ENCODE results near the gene OR10D3.
"Not testable (repeated sequence)": the region's sequence is repeated elsewhere in the genome, so short reads cannot be mapped to it uniquely, and the experiment has no call there.

The OR10D3 gene, protein sequence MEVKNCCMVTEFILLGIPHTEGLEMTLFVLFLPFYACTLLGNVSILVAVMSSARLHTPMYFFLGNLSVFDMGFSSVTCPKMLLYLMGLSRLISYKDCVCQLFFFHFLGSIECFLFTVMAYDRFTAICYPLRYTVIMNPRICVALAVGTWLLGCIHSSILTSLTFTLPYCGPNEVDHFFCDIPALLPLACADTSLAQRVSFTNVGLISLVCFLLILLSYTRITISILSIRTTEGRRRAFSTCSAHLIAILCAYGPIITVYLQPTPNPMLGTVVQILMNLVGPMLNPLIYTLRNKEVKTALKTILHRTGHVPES

GRCh38 chr11:124183068-124183467 is at the start of gene OR10D3:
Gene OR10D3, plus strand, starts transcription at chr11:124183345. Its CDS starts 1,925 bp downstream, at chr11:124185270.
- no peak for DNase-seq

DNA sequence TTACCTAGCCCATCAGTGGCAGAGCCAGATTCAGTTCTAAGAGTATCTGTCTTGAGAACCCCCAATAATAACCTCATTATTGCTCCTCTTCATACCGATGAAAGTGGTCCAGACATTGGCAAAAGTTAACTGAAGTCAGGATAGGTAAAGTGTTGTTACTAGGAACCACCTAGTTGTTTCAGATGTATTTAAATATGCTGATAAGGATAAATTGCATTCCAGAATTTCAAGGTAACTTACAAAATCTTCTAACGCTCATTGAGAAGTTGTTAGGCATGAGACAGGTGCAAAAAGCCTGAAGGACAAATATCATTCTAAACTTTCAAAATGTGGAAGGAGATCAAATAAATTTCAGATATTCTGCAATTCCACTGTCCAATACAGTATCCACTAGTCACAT is 40.1 kb upstream of the OR10D3 start:
- no peak for DNase-seq

- no peak for DNase-seq
These were observed 35.2 kb upstream of the OR10D3 start for GRCh38 chr11:124147951-124148350.

GRCh38 chr11:124150684-124151083 is 32.5 kb upstream of the OR10D3 start:
- DNase-seq = no peak

GRCh38 chr11:124152770-124153407 is 30.3 kb upstream of the OR10D3 start:
- DNase-seq = no peak

GRCh38 chr11:124153821-124154220 is 29.3 kb upstream of the OR10D3 start:
- DNase-seq = no peak

GRCh38 chr11:124159481-124159880 is 23.7 kb upstream of the OR10D3 start:
- no peak for DNase-seq

DNA sequence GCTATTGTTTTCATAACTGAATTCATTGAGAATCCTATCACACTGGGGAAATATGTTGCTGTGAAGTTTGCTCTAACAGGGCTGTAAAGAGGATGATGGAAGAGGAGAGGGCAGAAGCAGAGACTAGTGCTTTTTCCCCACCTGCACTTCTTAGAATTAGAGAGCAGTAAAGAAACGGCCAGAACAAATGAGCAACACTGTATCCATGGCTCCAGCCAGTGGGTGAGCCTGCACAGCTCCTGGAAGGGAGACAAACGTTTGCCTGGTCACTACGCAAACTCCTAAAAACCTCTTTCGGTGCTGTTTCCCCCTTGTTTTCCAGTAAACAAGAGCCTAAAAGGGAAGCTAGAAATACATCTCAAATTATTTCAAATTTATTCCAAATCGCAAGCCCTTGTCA is 22.2 kb upstream of the OR10D3 start:
- DNase-seq = no peak

- DNase-seq = no peak
These were observed 15.3 kb upstream of the OR10D3 start for GRCh38 chr11:124167826-124168231.

- DNase-seq = no peak
These were observed 14.3 kb upstream of the OR10D3 start for GRCh38 chr11:124168796-124169195.

GRCh38 chr11:124170315-124170714 is 12.8 kb upstream of the OR10D3 start:
- DNase-seq = not testable (repeated sequence)

DNA sequence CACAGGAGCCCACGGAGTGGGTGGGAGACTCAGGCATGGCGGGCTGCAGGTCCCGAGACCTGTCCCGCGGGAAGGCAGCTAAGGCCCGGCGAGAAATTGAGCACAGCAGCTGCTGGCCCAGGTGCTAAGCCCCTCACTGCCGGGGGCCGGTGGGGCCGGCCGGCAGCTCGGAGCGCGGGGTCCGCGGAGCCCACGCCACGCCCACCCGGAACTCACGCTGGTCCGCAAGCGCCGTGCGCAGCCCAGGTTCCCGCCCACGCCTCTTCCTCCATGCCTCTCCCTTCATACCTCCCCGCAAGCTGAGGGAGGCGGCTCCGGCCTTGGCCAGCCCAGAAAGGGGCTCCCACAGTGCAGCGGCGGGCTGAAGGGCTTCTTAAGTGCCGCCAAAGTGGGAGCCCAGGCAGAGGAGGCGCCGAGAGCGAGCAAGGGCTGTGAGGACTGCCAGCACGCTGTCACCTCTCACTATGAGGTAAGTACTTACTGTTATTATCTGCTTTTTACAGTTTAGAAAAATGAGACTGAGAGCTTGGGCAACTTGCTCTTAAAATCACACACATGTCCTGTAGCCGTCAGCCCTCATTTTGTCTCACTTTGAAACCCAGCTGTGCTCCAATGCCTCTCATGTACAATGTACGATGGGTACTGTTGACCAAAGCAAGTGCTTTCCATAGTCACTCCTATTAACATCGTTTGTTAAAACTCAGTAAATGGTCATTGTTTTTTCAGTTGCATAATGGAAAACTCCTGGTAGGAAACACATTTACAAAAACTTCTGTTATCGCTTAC is 12.2 kb upstream of the OR10D3 start:
- no peak for DNase-seq

GRCh38 chr11:124172101-124172500 is 11.0 kb upstream of the OR10D3 start:
- DNase-seq = no peak

DNA sequence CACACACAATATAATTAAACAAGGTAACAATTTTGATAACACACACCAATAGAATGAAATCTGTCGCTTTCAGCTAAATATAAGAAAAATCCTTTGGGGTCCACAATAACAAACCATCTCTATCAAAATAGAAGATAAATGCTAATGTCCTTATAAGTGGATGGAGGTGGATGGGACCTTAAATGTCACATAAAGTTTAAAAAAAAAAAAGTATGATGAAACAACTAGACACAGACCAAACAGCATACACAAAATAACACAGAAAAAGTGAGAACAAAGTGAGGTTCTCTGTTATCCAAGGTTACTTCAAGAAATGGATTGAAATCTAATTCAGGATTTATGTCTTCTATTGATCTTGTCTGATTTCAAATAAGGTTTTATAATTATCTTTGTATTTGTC is 10.5 kb upstream of the OR10D3 start:
- DNase-seq = no peak

GRCh38 chr11:124174001-124174583 is 9.1 kb upstream of the OR10D3 start:
- DNase-seq = peak; percentile 96

DNA sequence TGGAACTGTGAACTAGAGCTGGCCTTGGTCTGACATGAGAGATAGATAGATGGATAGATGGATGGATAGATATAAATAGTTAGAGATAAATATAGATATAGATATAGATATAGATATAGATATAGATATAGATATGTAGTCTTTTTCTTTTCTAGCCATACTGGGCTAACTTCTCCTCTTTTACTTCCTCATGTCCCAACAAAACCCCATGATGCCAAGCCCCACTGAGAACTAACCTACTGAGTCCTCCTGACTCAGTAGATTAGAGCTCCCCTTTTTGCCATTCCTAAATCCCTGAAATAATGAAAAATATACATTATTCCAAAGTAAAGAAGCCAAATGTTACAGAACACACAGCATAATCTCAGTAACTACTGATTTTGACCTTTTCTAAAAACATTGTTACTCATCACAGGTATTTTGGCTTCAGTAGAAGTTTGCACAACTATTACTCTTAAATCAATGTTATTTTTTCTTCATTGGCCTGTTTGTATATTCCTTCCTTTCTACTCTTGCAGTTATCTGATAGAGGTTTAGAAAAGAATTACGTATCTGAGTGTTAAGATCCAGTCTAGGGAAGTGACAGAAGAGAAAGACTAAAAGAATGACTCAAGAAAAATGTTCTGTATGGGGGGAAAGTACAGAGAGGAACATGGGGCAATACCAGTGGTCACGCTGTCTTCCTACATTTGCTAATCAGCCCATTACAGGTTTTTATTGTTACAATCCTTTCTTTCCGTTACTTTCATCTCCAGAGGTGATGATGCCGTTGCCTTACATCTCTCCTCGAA is 6.0 kb upstream of the OR10D3 start:
- no peak for DNase-seq

DNA sequence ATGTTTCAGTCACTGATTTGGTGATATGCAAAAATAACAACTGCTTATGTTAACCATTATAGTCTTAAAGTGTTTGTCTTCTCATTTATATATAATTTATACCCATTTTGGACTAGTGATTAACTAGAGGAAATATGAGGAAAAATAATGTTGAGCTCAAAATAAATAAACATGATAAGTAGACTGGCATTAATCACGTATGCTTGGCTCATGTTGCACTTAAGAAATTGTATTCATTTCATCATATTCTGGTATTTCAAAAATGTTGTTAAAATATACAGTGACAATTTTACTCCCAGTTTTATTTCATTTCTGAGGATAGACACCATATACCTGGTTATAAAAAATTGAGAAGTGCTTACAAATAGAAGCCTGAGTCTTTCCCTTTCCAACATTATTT is 3.8 kb upstream of the OR10D3 start:
- no peak for DNase-seq

GRCh38 chr11:124190298-124191139 is 7.4 kb downstream of the OR10D3 start:
- DNase-seq = no peak

DNA sequence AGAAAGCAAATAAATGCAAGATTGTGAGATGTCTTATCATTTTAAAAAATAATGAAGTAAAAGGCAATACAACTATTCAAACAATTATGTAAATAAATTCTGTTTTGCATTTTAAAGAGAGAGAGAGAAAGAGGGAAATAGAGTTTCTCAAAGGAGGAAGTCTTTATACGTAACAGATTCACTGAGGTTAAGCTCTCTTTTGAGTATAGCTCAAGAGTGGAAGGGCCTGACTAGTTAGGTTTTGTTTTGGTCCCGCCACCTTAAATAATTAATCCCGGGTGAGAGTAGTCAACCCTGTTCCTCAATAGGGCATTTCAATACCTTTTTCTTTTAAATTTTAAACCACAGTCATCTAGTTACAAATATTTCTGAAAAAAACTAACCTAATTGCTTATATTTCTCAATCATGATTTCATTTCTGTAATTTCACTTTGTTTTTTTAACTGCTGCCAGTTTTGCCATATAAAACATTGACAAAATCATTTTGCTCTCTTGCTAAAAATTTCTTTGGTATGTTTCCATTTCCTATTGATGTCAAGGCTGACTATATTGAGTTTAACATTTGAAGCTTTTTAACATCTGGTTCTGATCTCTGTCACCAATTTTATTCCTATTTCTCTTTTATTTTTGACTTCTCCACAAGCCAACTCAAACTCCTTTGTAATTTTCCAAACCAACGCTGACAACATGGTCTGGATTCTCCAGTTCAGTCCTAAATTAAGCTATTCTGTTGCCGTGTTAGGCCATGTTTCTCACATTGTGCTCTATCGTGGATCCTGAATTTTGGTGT is 10.3 kb downstream of the OR10D3 start:
- DNase-seq = no peak

DNA sequence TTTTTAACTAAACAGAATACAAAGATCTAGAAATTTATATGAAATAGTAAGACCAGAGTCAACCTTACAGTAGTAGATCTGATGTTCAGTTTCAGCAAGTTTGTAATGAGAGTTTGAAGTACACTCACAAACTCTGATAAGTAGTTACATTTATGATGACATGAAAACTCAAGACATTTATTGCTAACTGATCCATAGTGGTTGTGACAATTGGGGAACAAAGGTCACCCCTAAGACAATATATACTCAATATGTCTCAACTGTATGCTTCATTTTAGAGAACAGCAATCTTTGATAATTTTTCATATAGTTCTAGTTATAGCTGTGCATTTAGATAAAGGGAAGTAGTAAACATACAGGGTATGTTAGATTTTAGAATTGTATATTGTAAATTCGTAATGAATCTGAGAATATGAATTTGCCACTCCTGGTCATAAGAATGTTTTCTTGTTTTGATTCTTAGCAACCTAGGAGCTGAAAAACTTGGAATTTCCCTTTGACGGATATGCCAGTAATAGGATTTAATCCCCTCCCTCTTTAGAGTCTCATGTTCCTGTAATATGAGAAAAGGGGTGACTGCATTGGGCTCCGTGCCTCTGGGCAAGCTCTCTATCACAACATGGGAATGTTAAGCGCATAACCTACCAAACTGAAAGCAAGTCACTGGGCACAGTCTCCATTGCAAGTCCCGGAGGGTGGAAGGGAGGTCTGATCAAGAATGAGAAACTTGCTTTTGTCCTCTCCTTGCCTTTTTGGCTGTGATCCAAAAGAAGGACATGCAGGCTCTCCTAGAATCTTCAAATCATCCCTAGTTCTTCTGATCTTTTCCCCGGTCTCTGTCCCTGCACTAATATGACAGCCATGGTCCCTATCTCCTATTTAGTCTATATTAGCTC is 11.4 kb downstream of the OR10D3 start:
- no peak for DNase-seq
